CD4-positive, alpha-beta memory T cell (primary cell): ENCODE data around the gene TMEM167B. TPM values are rescaled to one million over a fixed set of nuclear protein-coding genes. Genes with fewer than 3 reads are reported as not detected.

Experiments
- CTCF ChIA-PET: fragments of 350-600 bp; sonication (Branson Sonifier 250); formaldehyde crosslinking; loops from one replicate; lab custom pipeline; 2021; ENCODE audit warnings: inconsistent platforms; ENCODE audit not compliant: partially characterized antibody; lab: Charles Lee
- POLR2A ChIA-PET: fragments of 350-600 bp; sonication (Branson Sonifier 250); formaldehyde crosslinking; loops from one replicate; lab custom pipeline; 2021; ENCODE audit not compliant: partially characterized antibody; lab: Charles Lee
- DNase-seq, 5 donors: peaks; one replicate each; pipeline versions ENCODE4 v3.0.0 to v3.0.0-alpha.2; 2020 to 2022; ENCODE audit warnings: mixed read lengths in 1 of 5
- H3K27ac ChIP-seq: one replicate; pipeline ENCODE4 v1.7.0; 2013; ENCODE audit warnings: low read depth, low read length
- H3K27me3 ChIP-seq: 2 replicates; pipeline ENCODE4 v1.7.0; 2013; ENCODE audit warnings: mild to moderate bottlenecking, low read length, moderate library complexity; ENCODE audit not compliant: insufficient read depth
- H3K36me3 ChIP-seq: 2 replicates; pipeline ENCODE4 v1.7.0; 2013; ENCODE audit warnings: mild to moderate bottlenecking, low read length, moderate library complexity; ENCODE audit not compliant: insufficient read depth
- H3K4me1 ChIP-seq: 2 replicates; pipeline ENCODE4 v1.7.0; 2013; ENCODE audit warnings: mild to moderate bottlenecking, low read length, moderate library complexity; ENCODE audit not compliant: insufficient read depth
- H3K4me3 ChIP-seq, 2 donors: one replicate each; pipeline ENCODE4 v1.7.0; 2013; ENCODE audit warnings: low read length in 2 of 2, mild to moderate bottlenecking in 1 of 2
- H3K9me3 ChIP-seq, 2 donors: one replicate each; pipeline ENCODE4 v1.7.0; 2013; ENCODE audit warnings: low read length in 2 of 2, control low read depth in 1 of 2; ENCODE audit not compliant: control insufficient read depth in 1 of 2
- H3K27ac Mint-ChIP-seq, 7 donors: one replicate each; pipeline ENCODE4 v1.8.0; 2020 to 2021; ENCODE audit warnings: mixed read lengths in 7 of 7, mild to moderate bottlenecking in 6 of 7, inconsistent platforms in 3 of 7, moderate library complexity in 3 of 7
- H3K27me3 Mint-ChIP-seq, 2 donors: one replicate each; pipeline ENCODE4 v1.8.0; 2020 to 2021; ENCODE audit warnings: mixed read lengths in 2 of 2
- H3K36me3 Mint-ChIP-seq, 2 donors: one replicate each; pipeline ENCODE4 v1.8.0; 2020 to 2021; ENCODE audit warnings: mixed read lengths in 2 of 2, inconsistent platforms in 1 of 2, mild to moderate bottlenecking in 1 of 2
- H3K4me1 Mint-ChIP-seq, 4 donors: one replicate each; pipeline ENCODE4 v1.8.0; 2020 to 2021; ENCODE audit warnings: mixed read lengths in 4 of 4, mild to moderate bottlenecking in 1 of 4
- H3K4me3 Mint-ChIP-seq, 8 donors: one replicate each; pipeline ENCODE4 v1.8.0; 2020 to 2021; ENCODE audit warnings: mixed read lengths in 8 of 8, mild to moderate bottlenecking in 7 of 8, moderate library complexity in 6 of 8, inconsistent platforms in 3 of 8
- H3K9me3 Mint-ChIP-seq, 8 donors: one replicate each; pipeline ENCODE4 v1.8.0; 2020 to 2021; ENCODE audit warnings: mixed read lengths in 8 of 8, mild to moderate bottlenecking in 5 of 8, inconsistent platforms in 3 of 8, moderate library complexity in 1 of 8
- intact Hi-C: fragments of 100-400 bp; cut with micrococcal nuclease; formaldehyde crosslinking; loops from one replicate; pipeline ENCODE4 v1.15.1; 2023
- polyA plus RNA-seq, 2 donors: library from polyadenylated mRNA; unstranded; fragments of 300-500 nt; fragmentation: Illumina TruSeq; gene quantifications; one replicate each; pipeline ENCODE4 v1.2.3, GENCODE V29; 2021
- total RNA-seq, 2 experiments: library from RNA; stranded (reverse); gene quantifications; one replicate each; pipeline ENCODE4 v1.2.3, GENCODE V29; 2021

TMEM167B gene
- total and polyA plus RNA-seq, 4 experiments from 2014 or later = 38.8 to 47.9 (median 42.2) TPM

DNA sequence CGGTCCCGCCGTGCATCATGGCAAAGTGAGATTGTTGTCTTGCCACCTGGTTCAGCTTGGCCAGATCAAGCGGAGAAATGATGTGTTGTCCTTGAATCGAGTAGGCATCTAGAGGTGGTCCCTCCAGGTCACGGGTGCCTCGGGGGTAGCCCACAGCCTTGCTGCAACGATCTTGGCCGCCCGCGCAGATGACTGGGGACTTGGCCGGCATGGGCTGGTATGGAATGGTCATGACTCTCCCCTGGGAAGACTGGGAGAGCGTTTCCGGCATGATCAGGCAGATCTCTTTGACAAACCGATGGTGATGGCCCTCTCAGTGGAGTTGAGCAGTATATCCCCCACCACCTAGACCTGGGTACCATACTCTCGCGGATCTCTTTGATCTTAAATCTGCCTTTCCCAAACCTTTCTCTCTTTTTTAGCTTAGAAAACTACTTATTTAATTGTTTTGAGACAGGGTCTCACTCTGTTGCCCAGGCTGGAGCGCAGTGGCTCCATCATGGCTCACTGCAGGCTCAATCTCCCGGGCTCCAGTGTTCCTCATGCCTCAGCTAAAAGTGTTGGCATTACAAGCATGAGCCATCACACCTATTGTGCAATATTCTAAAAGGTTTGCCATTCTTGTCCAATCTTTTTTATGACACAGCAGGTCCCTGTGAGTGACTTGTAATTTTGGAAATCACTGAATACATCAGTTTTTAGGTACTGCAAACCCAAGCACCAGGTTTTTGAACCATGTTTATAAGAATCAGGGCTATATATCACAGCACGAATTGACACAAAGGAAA is 14.0 kb downstream of the TMEM167B start:
- no peak for DNase-seq
- Histone ChIP-seq H3K4me3 (no peak overlapping the region), H3K27me3 (no peaks in the 10 kb centered on the region), H3K4me1 (peaks cover 13% of the 10 kb centered on the region), H3K9me3 (no peaks in the 10 kb centered on the region), H3K27ac (no peak overlapping the region), H3K36me3 (no peaks in the 10 kb centered on the region)
- CTCF ChIA-PET = interaction anchor here (1.6 to 7.2 kb wide), 2 partner anchors 8 to 13 kb away, joined by 3 to 150 read pairs; partner anchors contain the start of gene ELAPOR1
- intact Hi-C loops = loop anchor here (5.0 kb wide), 1 partner anchor 443 kb away; the partner anchor contains the start of gene GNAI3
- Mint-ChIP-seq H3K27me3 (no peaks in the 10 kb centered on the region), H3K4me1 (peaks cover 7 to 19% (median 13%) of the 10 kb centered on the region in 4 donors), H3K27ac (peak overlapping the region in 5 of 7 donors; percentile 20 to 64 (median 47)), H3K36me3 (peaks cover 0 to 2% of the 10 kb centered on the region in 2 donors), H3K4me3 (peak overlapping the region in 1 of 8 donors; percentile 25), H3K9me3 (peaks cover 0 to 3% (median 0%) of the 10 kb centered on the region in 8 donors)
- POLR2A ChIA-PET = no interaction called here

GRCh38 chr1:109105881-109106280 is 15.3 kb downstream of the TMEM167B start:
- H3K9me3 Mint-ChIP-seq = no peaks in the 10 kb centered on the region
- ChIA-PET POLR2A (no interaction called here), CTCF (no interaction called here)
- no peaks in the 10 kb centered on the region for H3K36me3 Mint-ChIP-seq
- Histone ChIP-seq H3K36me3 (no peaks in the 10 kb centered on the region), H3K27ac (no peak overlapping the region), H3K4me1 (peaks cover 9% of the 10 kb centered on the region), H3K9me3 (no peaks in the 10 kb centered on the region), H3K27me3 (no peaks in the 10 kb centered on the region), H3K4me3 (no peak overlapping the region)
- H3K27ac Mint-ChIP-seq = peak overlapping the region in 5 of 7 donors; percentile 69 to 75 (median 73)
- DNase-seq = no peak
- H3K4me1 Mint-ChIP-seq = peaks cover 3 to 9% (median 6%) of the 10 kb centered on the region in 4 donors
- H3K27me3 Mint-ChIP-seq = no peaks in the 10 kb centered on the region
- intact Hi-C loops = no loop called here
- H3K4me3 Mint-ChIP-seq = no peak overlapping the region

- H3K36me3 Mint-ChIP-seq = peaks cover 0 to 1% of the 10 kb centered on the region in 2 donors
- ChIA-PET CTCF (interaction anchor here (9.4 kb wide), 1 partner anchor 7 kb away, joined by 150 read pairs; no protein-coding TSS in a partner anchor), POLR2A (interaction anchor here (9.1 kb wide), 1 partner anchor 7 kb away, joined by 171 read pairs; no protein-coding TSS in a partner anchor)
- H3K4me3 ChIP-seq = no peak overlapping the region
- DNase-seq = no peak
- no peaks in the 10 kb centered on the region for H3K36me3 ChIP-seq
- peaks cover 0 to 2% (median 0%) of the 10 kb centered on the region in 8 donors for H3K9me3 Mint-ChIP-seq
- no peaks in the 10 kb centered on the region for H3K27me3 Mint-ChIP-seq
- no peak overlapping the region for H3K27ac ChIP-seq
- H3K4me1 Mint-ChIP-seq = peaks cover 1 to 8% (median 6%) of the 10 kb centered on the region in 4 donors
- no peak overlapping the region for H3K4me3 Mint-ChIP-seq
- peak overlapping the region in 1 of 7 donors; percentile 23 for H3K27ac Mint-ChIP-seq
- no peaks in the 10 kb centered on the region for H3K9me3 ChIP-seq
- peaks cover 6% of the 10 kb centered on the region for H3K4me1 ChIP-seq
- intact Hi-C loops = no loop called here
- H3K27me3 ChIP-seq = no peaks in the 10 kb centered on the region
These were observed 17.2 kb downstream of the TMEM167B start for GRCh38 chr1:109107785-109108184.

DNA sequence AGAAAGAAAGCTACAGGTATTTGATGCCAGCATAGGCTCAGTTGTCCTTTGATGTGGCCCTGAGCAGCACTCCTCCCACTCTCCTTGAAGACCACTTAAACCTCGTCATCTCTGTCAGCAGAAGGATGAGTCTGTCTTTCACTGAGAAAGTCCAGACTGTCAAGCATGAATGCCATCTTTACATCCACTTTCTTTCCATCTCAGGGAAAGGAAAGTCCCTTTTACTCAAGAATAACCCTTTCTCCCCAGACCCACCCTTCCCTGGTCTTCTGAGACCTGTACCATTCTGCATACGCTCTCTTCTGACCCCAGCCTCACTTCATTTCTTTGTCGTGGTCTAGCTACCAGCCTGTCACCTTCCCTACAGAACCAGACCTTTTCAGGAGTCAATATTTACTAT is 19.3 kb downstream of the TMEM167B start:
- Histone ChIP-seq H3K4me3 (no peak overlapping the region), H3K9me3 (no peaks in the 10 kb centered on the region), H3K36me3 (no peaks in the 10 kb centered on the region), H3K4me1 (peaks cover 24% of the 10 kb centered on the region), H3K27me3 (no peaks in the 10 kb centered on the region), H3K27ac (no peak overlapping the region)
- Mint-ChIP-seq H3K36me3 (peaks cover 0 to 8% of the 10 kb centered on the region in 2 donors), H3K27me3 (peaks cover 0 to 2% of the 10 kb centered on the region in 2 donors), H3K4me1 (peaks cover 19 to 29% (median 23%) of the 10 kb centered on the region in 4 donors), H3K4me3 (no peak overlapping the region), H3K9me3 (peaks cover 0 to 11% (median 0%) of the 10 kb centered on the region in 8 donors), H3K27ac (peak overlapping the region in 1 of 7 donors; percentile 76)
- intact Hi-C loops = loop anchor here (5.0 to 10.0 kb wide), 2 partner anchors 463 to 545 kb away; partner anchors contain the start of gene EEIG2
- DNase-seq = no peak
- ChIA-PET CTCF (interaction anchor here (0.7 to 9.4 kb wide), 4 partner anchors 9 to 281 kb away, joined by 3 to 150 read pairs (median 29); no protein-coding TSS in a partner anchor), POLR2A (interaction anchor here (1.2 to 9.1 kb wide), 3 partner anchors 9 to 34 kb away, joined by 3 to 171 read pairs (median 5); partner anchors contain the start of gene TAF13)

GRCh38 chr1:109111386-109112055 is 21.0 kb downstream of the TMEM167B start:
- H3K4me3 Mint-ChIP-seq = peak overlapping the region in 1 of 8 donors; percentile 86

GRCh38 chr1:109112056-109112651 is 21.6 kb downstream of the TMEM167B start:
- H3K4me1 ChIP-seq = peaks cover 24% of the 10 kb centered on the region
- intact Hi-C loops = loop anchor here (1.0 to 10.0 kb wide), 8 partner anchors 12 to 547 kb away; partner anchors contain the start of genes CLCC1, EEIG2, PRPF38B and WDR47
- H3K27ac Mint-ChIP-seq = peak overlapping the region; percentile 94 to 99 (median 98)
- CTCF ChIA-PET = interaction anchor here (0.9 to 9.4 kb wide), 23 partner anchors 9 to 436 kb away, joined by 3 to 150 read pairs (median 5); partner anchors contain the start of genes CLCC1, GNAI3, TAF13 and TMEM167B
- peaks cover 0 to 8% of the 10 kb centered on the region in 2 donors for H3K36me3 Mint-ChIP-seq
- POLR2A ChIA-PET = interaction anchor here (0.9 to 9.1 kb wide), 6 partner anchors 11 to 149 kb away, joined by 3 to 171 read pairs (median 18); partner anchors contain the start of genes CLCC1, SARS1, TAF13 and TMEM167B
- H3K27me3 ChIP-seq = no peaks in the 10 kb centered on the region
- peaks cover 21 to 35% (median 27%) of the 10 kb centered on the region in 4 donors for H3K4me1 Mint-ChIP-seq
- DNase-seq = peak in 4 of 5 donors; percentile 24 to 34 (median 30)
- no peak overlapping the region for H3K4me3 ChIP-seq
- no peaks in the 10 kb centered on the region for H3K9me3 ChIP-seq
- no peaks in the 10 kb centered on the region for H3K36me3 ChIP-seq
- peak overlapping the region; percentile 27 to 94 (median 89) for H3K4me3 Mint-ChIP-seq
- H3K9me3 Mint-ChIP-seq = peaks cover 0 to 11% (median 0%) of the 10 kb centered on the region in 8 donors
- peaks cover 0 to 2% of the 10 kb centered on the region in 2 donors for H3K27me3 Mint-ChIP-seq
- H3K27ac ChIP-seq = peak overlapping the region; percentile 61

More at GRCh38 chr1:109111386-109112055, 21.0 kb downstream of the TMEM167B start:
- no peak overlapping the region for H3K4me3 ChIP-seq
- Mint-ChIP-seq H3K4me1 (peaks cover 21 to 35% (median 27%) of the 10 kb centered on the region in 4 donors), H3K27ac (peak overlapping the region in 6 of 7 donors; percentile 94 to 99 (median 98)), H3K27me3 (peaks cover 0 to 2% of the 10 kb centered on the region in 2 donors), H3K36me3 (peaks cover 0 to 8% of the 10 kb centered on the region in 2 donors), H3K9me3 (peaks cover 0 to 11% (median 0%) of the 10 kb centered on the region in 8 donors)
- peak overlapping the region; percentile 61 for H3K27ac ChIP-seq
- ChIA-PET CTCF (interaction anchor here (0.6 to 9.4 kb wide), 13 partner anchors 10 to 437 kb away, joined by 3 to 150 read pairs (median 6); partner anchors contain the start of genes GNAI3 and TMEM167B), POLR2A (interaction anchor here (0.7 to 9.1 kb wide), 5 partner anchors 10 to 102 kb away, joined by 3 to 171 read pairs (median 20); partner anchors contain the start of genes SARS1, TAF13 and TMEM167B)
- H3K9me3 ChIP-seq = no peaks in the 10 kb centered on the region
- peaks cover 24% of the 10 kb centered on the region for H3K4me1 ChIP-seq
- no peaks in the 10 kb centered on the region for H3K36me3 ChIP-seq
- no peaks in the 10 kb centered on the region for H3K27me3 ChIP-seq
- no peak for DNase-seq
- intact Hi-C loops = loop anchor here (1.0 to 10.0 kb wide), 8 partner anchors 11 to 547 kb away; partner anchors contain the start of genes CLCC1, EEIG2, PRPF38B and WDR47
